ENCODE measurements around the gene SNX4. TPM values are rescaled to one million over a fixed set of nuclear protein-coding genes. Genes with fewer than 3 reads are reported as not detected.
"Not testable (repeated sequence)": the region's sequence is repeated elsewhere in the genome, so short reads cannot be mapped to it uniquely, and the experiment has no call there.

Gene SNX4
- total and polyA plus RNA-seq, 4 donors: 17.3 to 38.7 (median 31.6) TPM

GRCh38 chr3:125405515-125405914 is 114.5 kb downstream of the SNX4 start:
- H3K4me1 ChIP-seq (ENCODE audit: control insufficient read depth in 1 of 2, insufficient read depth in 2 of 2, low read length in 2 of 2); H3K36me3 ChIP-seq (ENCODE audit: control insufficient read depth in 1 of 2, insufficient read depth in 2 of 2, low read length in 1 of 2); H3K27me3 ChIP-seq (ENCODE audit: control insufficient read depth in 1 of 2, insufficient read depth in 2 of 2, low read length in 1 of 2); H3K9me3 ChIP-seq (ENCODE audit: control insufficient read depth, low read length); intact Hi-C loops (cut with DNase I); H3K27ac ChIP-seq (ENCODE audit: low read depth in 1 of 2, low read length in 2 of 2); ATAC-seq (ENCODE audit: low FRiP score); H3K4me3 ChIP-seq (ENCODE audit: low read length in 2 of 2); DNase-seq: not testable (repeated sequence)
- 95 to 98% methylated on average over 4 of the region's 4 CpGs for WGBS, 2 donors

- DNase-seq (no peak), ATAC-seq (ENCODE audit: low FRiP score) (no peak)
- Histone ChIP-seq H3K27me3 (ENCODE audit: control insufficient read depth in 1 of 2, insufficient read depth in 2 of 2, low read length in 1 of 2) (no peaks in the 10 kb centered on the region), H3K36me3 (ENCODE audit: control insufficient read depth in 1 of 2, insufficient read depth in 2 of 2, low read length in 1 of 2) (no peaks in the 10 kb centered on the region), H3K4me3 (ENCODE audit: low read length in 2 of 2) (no peak overlapping the region), H3K27ac (ENCODE audit: low read depth in 1 of 2, low read length in 2 of 2) (no peak overlapping the region), H3K4me1 (ENCODE audit: control insufficient read depth in 1 of 2, insufficient read depth in 2 of 2, low read length in 2 of 2) (peaks cover 0 to 5% of the 10 kb centered on the region in 2 donors), H3K9me3 (ENCODE audit: control insufficient read depth, low read length) (peaks cover 1% of the 10 kb centered on the region)
- intact Hi-C loops (cut with DNase I): no loop called here
- WGBS, 2 donors: 54 to 67% methylated on average over 2 of the region's 2 CpGs
Measured at GRCh38 chr3:125403789-125404188, 116.2 kb downstream of the SNX4 start.

GRCh38 chr3:125402639-125403038 is 117.4 kb downstream of the SNX4 start:
- ATAC-seq (ENCODE audit: low FRiP score) (no peak), DNase-seq (no peak)
- no peak overlapping the region for H3K27ac ChIP-seq (ENCODE audit: low read depth in 1 of 2, low read length in 2 of 2)
- no peaks in the 10 kb centered on the region for H3K27me3 ChIP-seq (ENCODE audit: control insufficient read depth in 1 of 2, insufficient read depth in 2 of 2, low read length in 1 of 2)
- H3K4me1 ChIP-seq (ENCODE audit: control insufficient read depth in 1 of 2, insufficient read depth in 2 of 2, low read length in 2 of 2): peaks cover 0 to 5% of the 10 kb centered on the region in 2 donors
- H3K36me3 ChIP-seq (ENCODE audit: control insufficient read depth in 1 of 2, insufficient read depth in 2 of 2, low read length in 1 of 2): no peaks in the 10 kb centered on the region
- H3K9me3 ChIP-seq (ENCODE audit: control insufficient read depth, low read length): peaks cover 1% of the 10 kb centered on the region
- H3K4me3 ChIP-seq (ENCODE audit: low read length in 2 of 2): no peak overlapping the region
- intact Hi-C loops (cut with DNase I): no loop called here
- WGBS, 2 donors: 94 to 95% methylated on average over 2 of the region's 2 CpGs

- ATAC-seq (ENCODE audit: low FRiP score): no peak
- no peaks in the 10 kb centered on the region for H3K9me3 ChIP-seq (ENCODE audit: control insufficient read depth, low read length)
- no peaks in the 10 kb centered on the region for H3K36me3 ChIP-seq (ENCODE audit: control insufficient read depth in 1 of 2, insufficient read depth in 2 of 2, low read length in 1 of 2)
- intact Hi-C loops (cut with DNase I): no loop called here
- no peak for DNase-seq
- no peak overlapping the region for H3K27ac ChIP-seq (ENCODE audit: low read depth in 1 of 2, low read length in 2 of 2)
- WGBS, 2 donors: 5 to 10% methylated on average over 1 of the region's 1 CpG
- H3K4me1 ChIP-seq (ENCODE audit: control insufficient read depth in 1 of 2, insufficient read depth in 2 of 2, low read length in 2 of 2): peaks cover 0 to 5% of the 10 kb centered on the region in 2 donors
- no peak overlapping the region for H3K4me3 ChIP-seq (ENCODE audit: low read length in 2 of 2)
- H3K27me3 ChIP-seq (ENCODE audit: control insufficient read depth in 1 of 2, insufficient read depth in 2 of 2, low read length in 1 of 2): no peaks in the 10 kb centered on the region
Measured at GRCh38 chr3:125401402-125401801, 118.6 kb downstream of the SNX4 start.

GRCh38 chr3:125398952-125399351 is 121.0 kb downstream of the SNX4 start:
- WGBS, 2 donors: 38 to 40% methylated on average over 1 of the region's 1 CpG
- intact Hi-C loops (cut with DNase I): no loop called here
- no peak overlapping the region for H3K4me3 ChIP-seq (ENCODE audit: low read length in 2 of 2)
- no peaks in the 10 kb centered on the region for H3K9me3 ChIP-seq (ENCODE audit: control insufficient read depth, low read length)
- no peaks in the 10 kb centered on the region for H3K27me3 ChIP-seq (ENCODE audit: control insufficient read depth in 1 of 2, insufficient read depth in 2 of 2, low read length in 1 of 2)
- no peak for ATAC-seq (ENCODE audit: low FRiP score)
- H3K27ac ChIP-seq (ENCODE audit: low read depth in 1 of 2, low read length in 2 of 2): no peak overlapping the region
- no peak for DNase-seq
- no peaks in the 10 kb centered on the region for H3K36me3 ChIP-seq (ENCODE audit: control insufficient read depth in 1 of 2, insufficient read depth in 2 of 2, low read length in 1 of 2)
- peaks cover 0 to 3% of the 10 kb centered on the region in 2 donors for H3K4me1 ChIP-seq (ENCODE audit: control insufficient read depth in 1 of 2, insufficient read depth in 2 of 2, low read length in 2 of 2)

Other genes with a start within 250 kb of the SNX4 start
- gene ZNF148, start 144.9 kb downstream of the SNX4 start, total RNA-seq: 10 to 100 TPM; 53.8 to 63.8 TPM
- 1 to 10 TPM; 5.3 to 5.4 TPM for gene ZNF148, start 144.9 kb downstream of the SNX4 start, polyA plus RNA-seq
- gene OSBPL11, start 75.3 kb upstream of the SNX4 start, total RNA-seq: 10 to 100 TPM; 12.4 to 13.6 TPM
- gene OSBPL11, start 75.3 kb upstream of the SNX4 start, polyA plus RNA-seq: 1 to 10 TPM; 3.7 to 6.5 TPM